ENCODE results near the gene AOPEP.

The AOPEP gene

GRCh38 chr9:95008151-95008771 lies 281.8 kb downstream of the AOPEP start:
- Histone ChIP-seq H3K9ac (ENCODE audit: low read length) (no peak overlapping the region), H3K4me3 (ENCODE audit: low read depth, low read length, poor library complexity, severe bottlenecking) (no peak overlapping the region), H3K4me2 (ENCODE audit: low read length) (no peak overlapping the region), H3F3A (ENCODE audit: insufficient read depth, low read length) (no peaks in the 10 kb centered on the region), H3K79me2 (ENCODE audit: insufficient read depth, low read length) (no peaks in the 10 kb centered on the region), H3K9me3 (ENCODE audit: low read length) (no peaks in the 10 kb centered on the region), H3K27ac (ENCODE audit: low read depth, low read length, poor library complexity, severe bottlenecking) (no peak overlapping the region), H2AFZ (ENCODE audit: low read length) (no peak overlapping the region), H3K36me3 (ENCODE audit: insufficient read depth, low read length) (no peaks in the 10 kb centered on the region; the same call in 1 of the 2 replicates), H3K9me2 (ENCODE audit: low read depth, low read length) (no peaks in the 10 kb centered on the region), H3K4me1 (ENCODE audit: insufficient read depth, low read length, severe bottlenecking) (peaks cover 23% of the 10 kb centered on the region), H3K27me3 (ENCODE audit: insufficient read depth, low read length) (no peaks in the 10 kb centered on the region), H4K20me1 (ENCODE audit: insufficient read depth, low read length) (no peaks in the 10 kb centered on the region)
- TF ChIP-seq EZH2 (IDR thresholded peaks at IDR 0.05; ENCODE audit: borderline replicate concordance, low read length), result no peak
- TF ChIP-seq, protein P1, sequence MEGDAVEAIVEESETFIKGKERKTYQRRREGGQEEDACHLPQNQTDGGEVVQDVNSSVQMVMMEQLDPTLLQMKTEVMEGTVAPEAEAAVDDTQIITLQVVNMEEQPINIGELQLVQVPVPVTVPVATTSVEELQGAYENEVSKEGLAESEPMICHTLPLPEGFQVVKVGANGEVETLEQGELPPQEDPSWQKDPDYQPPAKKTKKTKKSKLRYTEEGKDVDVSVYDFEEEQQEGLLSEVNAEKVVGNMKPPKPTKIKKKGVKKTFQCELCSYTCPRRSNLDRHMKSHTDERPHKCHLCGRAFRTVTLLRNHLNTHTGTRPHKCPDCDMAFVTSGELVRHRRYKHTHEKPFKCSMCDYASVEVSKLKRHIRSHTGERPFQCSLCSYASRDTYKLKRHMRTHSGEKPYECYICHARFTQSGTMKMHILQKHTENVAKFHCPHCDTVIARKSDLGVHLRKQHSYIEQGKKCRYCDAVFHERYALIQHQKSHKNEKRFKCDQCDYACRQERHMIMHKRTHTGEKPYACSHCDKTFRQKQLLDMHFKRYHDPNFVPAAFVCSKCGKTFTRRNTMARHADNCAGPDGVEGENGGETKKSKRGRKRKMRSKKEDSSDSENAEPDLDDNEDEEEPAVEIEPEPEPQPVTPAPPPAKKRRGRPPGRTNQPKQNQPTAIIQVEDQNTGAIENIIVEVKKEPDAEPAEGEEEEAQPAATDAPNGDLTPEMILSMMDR (IDR thresholded peaks at IDR 0.05; ENCODE audit: low read length), result no peak

GRCh38 chr9:95009459-95009858 lies 283.0 kb downstream of the AOPEP start:
- Histone ChIP-seq H3K27me3 (ENCODE audit: insufficient read depth, low read length) (no peaks in the 10 kb centered on the region), H3K36me3 (ENCODE audit: insufficient read depth, low read length) (no peaks in the 10 kb centered on the region; the same call in 1 of the 2 replicates), H3F3A (ENCODE audit: insufficient read depth, low read length) (no peaks in the 10 kb centered on the region), H2AFZ (ENCODE audit: low read length) (no peak overlapping the region), H3K4me3 (ENCODE audit: low read depth, low read length, poor library complexity, severe bottlenecking) (no peak overlapping the region), H3K4me1 (ENCODE audit: insufficient read depth, low read length, severe bottlenecking) (peaks cover 12% of the 10 kb centered on the region), H3K4me2 (ENCODE audit: low read length) (no peak overlapping the region), H3K27ac (ENCODE audit: low read depth, low read length, poor library complexity, severe bottlenecking) (no peak overlapping the region), H3K79me2 (ENCODE audit: insufficient read depth, low read length) (no peaks in the 10 kb centered on the region), H3K9me2 (ENCODE audit: low read depth, low read length) (no peaks in the 10 kb centered on the region), H3K9ac (ENCODE audit: low read length) (no peak overlapping the region), H3K9me3 (ENCODE audit: low read length) (no peaks in the 10 kb centered on the region), H4K20me1 (ENCODE audit: insufficient read depth, low read length) (no peaks in the 10 kb centered on the region)
- no peak for TF ChIP-seq EZH2 (IDR thresholded peaks at IDR 0.05; ENCODE audit: borderline replicate concordance, low read length)
- TF ChIP-seq, protein P1 (IDR thresholded peaks at IDR 0.05; ENCODE audit: low read length), result no peak

- Histone ChIP-seq H3K4me2 (ENCODE audit: low read length) (no peak overlapping the region), H3K36me3 (ENCODE audit: insufficient read depth, low read length) (peaks cover 8% of the 10 kb centered on the region; the same call in 1 of the 2 replicates), H3K27ac (ENCODE audit: low read depth, low read length, poor library complexity, severe bottlenecking) (no peak overlapping the region), H3K27me3 (ENCODE audit: insufficient read depth, low read length) (no peaks in the 10 kb centered on the region), H3K4me1 (ENCODE audit: insufficient read depth, low read length, severe bottlenecking) (peaks cover 12% of the 10 kb centered on the region), H3K9me2 (ENCODE audit: low read depth, low read length) (no peaks in the 10 kb centered on the region), H4K20me1 (ENCODE audit: insufficient read depth, low read length) (no peaks in the 10 kb centered on the region), H3F3A (ENCODE audit: insufficient read depth, low read length) (no peaks in the 10 kb centered on the region), H3K79me2 (ENCODE audit: insufficient read depth, low read length) (no peaks in the 10 kb centered on the region), H3K9me3 (ENCODE audit: low read length) (no peaks in the 10 kb centered on the region), H2AFZ (ENCODE audit: low read length) (no peak overlapping the region), H3K9ac (ENCODE audit: low read length) (no peak overlapping the region), H3K4me3 (ENCODE audit: low read depth, low read length, poor library complexity, severe bottlenecking) (no peak overlapping the region)
- no peak for TF ChIP-seq EZH2 (IDR thresholded peaks at IDR 0.05; ENCODE audit: borderline replicate concordance, low read length)
- TF ChIP-seq, protein P1 (IDR thresholded peaks at IDR 0.05; ENCODE audit: low read length), result no peak
These were observed 283.9 kb downstream of the AOPEP start for GRCh38 chr9:95010431-95010838.

Data from OCI-LY1 (cell line).